ENCODE data around the gene PPM1B.

DNA sequence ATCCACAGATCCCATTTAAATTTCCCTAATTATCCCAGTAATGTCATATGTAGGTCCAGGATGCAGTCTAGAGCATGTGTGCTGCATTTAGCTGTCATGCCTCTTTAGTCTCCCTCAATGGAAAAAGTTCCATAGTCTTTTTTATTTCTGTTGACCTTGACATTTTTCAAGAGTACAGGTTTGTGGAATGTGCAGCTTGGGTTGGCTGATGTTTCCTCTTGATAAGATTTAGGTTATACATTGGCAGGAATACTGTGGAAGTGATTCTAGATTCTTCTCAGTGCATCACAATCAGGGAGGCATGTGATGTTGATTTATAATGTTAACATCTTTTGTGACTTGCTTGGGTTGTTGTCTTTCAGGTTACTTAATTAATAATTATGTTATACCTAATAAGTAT is 42.5 kb downstream of the PPM1B start:
- TF ChIP-seq POLR2AphosphoS5 (IDR thresholded peaks at IDR 0.05; ENCODE audit: insufficient read depth, low read depth, low read length) = no peak
- TF ChIP-seq EZH2 (IDR thresholded peaks at IDR 0.05; ENCODE audit: borderline replicate concordance, low read depth, low read length, severe bottlenecking) = no peak
- TF ChIP-seq, protein P1, sequence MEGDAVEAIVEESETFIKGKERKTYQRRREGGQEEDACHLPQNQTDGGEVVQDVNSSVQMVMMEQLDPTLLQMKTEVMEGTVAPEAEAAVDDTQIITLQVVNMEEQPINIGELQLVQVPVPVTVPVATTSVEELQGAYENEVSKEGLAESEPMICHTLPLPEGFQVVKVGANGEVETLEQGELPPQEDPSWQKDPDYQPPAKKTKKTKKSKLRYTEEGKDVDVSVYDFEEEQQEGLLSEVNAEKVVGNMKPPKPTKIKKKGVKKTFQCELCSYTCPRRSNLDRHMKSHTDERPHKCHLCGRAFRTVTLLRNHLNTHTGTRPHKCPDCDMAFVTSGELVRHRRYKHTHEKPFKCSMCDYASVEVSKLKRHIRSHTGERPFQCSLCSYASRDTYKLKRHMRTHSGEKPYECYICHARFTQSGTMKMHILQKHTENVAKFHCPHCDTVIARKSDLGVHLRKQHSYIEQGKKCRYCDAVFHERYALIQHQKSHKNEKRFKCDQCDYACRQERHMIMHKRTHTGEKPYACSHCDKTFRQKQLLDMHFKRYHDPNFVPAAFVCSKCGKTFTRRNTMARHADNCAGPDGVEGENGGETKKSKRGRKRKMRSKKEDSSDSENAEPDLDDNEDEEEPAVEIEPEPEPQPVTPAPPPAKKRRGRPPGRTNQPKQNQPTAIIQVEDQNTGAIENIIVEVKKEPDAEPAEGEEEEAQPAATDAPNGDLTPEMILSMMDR (IDR thresholded peaks at IDR 0.05; ENCODE audit: extremely low read depth in 1 of 2, insufficient read depth in 1 of 2, low read depth in 1 of 2, low read length in 2 of 2) = no peak
- no peak for TF ChIP-seq POLR2A (IDR thresholded peaks at IDR 0.05; ENCODE audit: low read depth, low read length)
- no peak for TF ChIP-seq GATA2 (IDR thresholded peaks at IDR 0.05; ENCODE audit: insufficient read depth, insufficient read length, low read depth, low read length)
- no peak for TF ChIP-seq MYC (IDR thresholded peaks at IDR 0.05; ENCODE audit: low read depth, low read length)
- TF ChIP-seq, protein P2, sequence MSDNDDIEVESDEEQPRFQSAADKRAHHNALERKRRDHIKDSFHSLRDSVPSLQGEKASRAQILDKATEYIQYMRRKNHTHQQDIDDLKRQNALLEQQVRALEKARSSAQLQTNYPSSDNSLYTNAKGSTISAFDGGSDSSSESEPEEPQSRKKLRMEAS (IDR thresholded peaks at IDR 0.05; ENCODE audit: insufficient read depth, insufficient read length) = no peak

All from endothelial cell of umbilical vein (primary cell).